ENCODE results near the gene DMTF1. TPM values are rescaled to one million over a fixed set of nuclear protein-coding genes. Genes with fewer than 3 reads are reported as not detected.

Gene DMTF1
- total RNA-seq, 1 experiment from 2014 or later: 179 TPM

- H3K36me3 ChIP-seq (ENCODE audit: insufficient read depth, low read length): peaks cover 15% of the 10 kb centered on the region
- H3K9me2 ChIP-seq (replicated peaks; ENCODE audit: insufficient read depth, low read length): no peaks in the 10 kb centered on the region
- no peaks in the 10 kb centered on the region for H3K27me3 ChIP-seq (ENCODE audit: low read length)
- peak; percentile 79 for DNase-seq
- peak overlapping the region; percentile 92 for H3K4me2 ChIP-seq (ENCODE audit: low read depth, low read length, poor library complexity, severe bottlenecking)
- H2AFZ ChIP-seq (ENCODE audit: low read length): no peak overlapping the region
- peaks cover 82% of the 10 kb centered on the region for H3K79me2 ChIP-seq (ENCODE audit: low read length)
- peaks cover 77% of the 10 kb centered on the region for H3K4me1 ChIP-seq (ENCODE audit: low read length)
- H3K9me3 ChIP-seq (ENCODE audit: low read length): no peaks in the 10 kb centered on the region
- H3K27ac ChIP-seq (ENCODE audit: low read length): peak overlapping the region; percentile 95
- peak overlapping the region; percentile 85 for H3K9ac ChIP-seq (ENCODE audit: low read length)
- peak overlapping the region; percentile 83 for H3K4me3 ChIP-seq (ENCODE audit: low read length)
- peaks cover 31% of the 10 kb centered on the region; the same call in 1 of the 2 replicates for H4K20me1 ChIP-seq (ENCODE audit: insufficient read depth, low read depth, low read length)
Measured at GRCh38 chr7:87216701-87217508, 64.7 kb downstream of the DMTF1 start.

GRCh38 chr7:87217983-87218653 lies 65.9 kb downstream of the DMTF1 start:
- H3K27me3 ChIP-seq (ENCODE audit: low read length): no peaks in the 10 kb centered on the region
- peaks cover 20% of the 10 kb centered on the region; the same call in 1 of the 2 replicates for H4K20me1 ChIP-seq (ENCODE audit: insufficient read depth, low read depth, low read length)
- peak overlapping the region; percentile 92 for H3K4me2 ChIP-seq (ENCODE audit: low read depth, low read length, poor library complexity, severe bottlenecking)
- no peak overlapping the region for H2AFZ ChIP-seq (ENCODE audit: low read length)
- peak overlapping the region; percentile 95 for H3K27ac ChIP-seq (ENCODE audit: low read length)
- no peaks in the 10 kb centered on the region for H3K9me2 ChIP-seq (replicated peaks; ENCODE audit: insufficient read depth, low read length)
- H3K36me3 ChIP-seq (ENCODE audit: insufficient read depth, low read length): peaks cover 8% of the 10 kb centered on the region; the same call in 1 of the 2 replicates
- peak overlapping the region; percentile 85 for H3K9ac ChIP-seq (ENCODE audit: low read length)
- no peaks in the 10 kb centered on the region for H3K9me3 ChIP-seq (ENCODE audit: low read length)
- peak overlapping the region; percentile 83 for H3K4me3 ChIP-seq (ENCODE audit: low read length)
- peaks cover 65% of the 10 kb centered on the region for H3K4me1 ChIP-seq (ENCODE audit: low read length)
- peaks cover 70% of the 10 kb centered on the region for H3K79me2 ChIP-seq (ENCODE audit: low read length)
- DNase-seq: no peak

GRCh38 chr7:87218796-87219544 lies 66.7 kb downstream of the DMTF1 start:
- peak overlapping the region; percentile 85 for H3K9ac ChIP-seq (ENCODE audit: low read length)
- peaks cover 12% of the 10 kb centered on the region; the same call in 1 of the 2 replicates for H4K20me1 ChIP-seq (ENCODE audit: insufficient read depth, low read depth, low read length)
- no peaks in the 10 kb centered on the region for H3K9me2 ChIP-seq (replicated peaks; ENCODE audit: insufficient read depth, low read length)
- peaks cover 62% of the 10 kb centered on the region for H3K79me2 ChIP-seq (ENCODE audit: low read length)
- H3K27me3 ChIP-seq (ENCODE audit: low read length): no peaks in the 10 kb centered on the region
- peaks cover 8% of the 10 kb centered on the region; the same call in 1 of the 2 replicates for H3K36me3 ChIP-seq (ENCODE audit: insufficient read depth, low read length)
- peak overlapping the region; percentile 83 for H3K4me3 ChIP-seq (ENCODE audit: low read length)
- peak overlapping the region; percentile 92 for H3K4me2 ChIP-seq (ENCODE audit: low read depth, low read length, poor library complexity, severe bottlenecking)
- peaks cover 56% of the 10 kb centered on the region for H3K4me1 ChIP-seq (ENCODE audit: low read length)
- H3K27ac ChIP-seq (ENCODE audit: low read length): peak overlapping the region; percentile 95
- peak; percentile 78 for DNase-seq
- no peak overlapping the region for H2AFZ ChIP-seq (ENCODE audit: low read length)
- H3K9me3 ChIP-seq (ENCODE audit: low read length): no peaks in the 10 kb centered on the region

GRCh38 chr7:87219545-87220025 lies 67.3 kb downstream of the DMTF1 start, which contains the start of gene TMEM243:
Gene TMEM243 (minus strand): TSS chr7:87219732. CDS start chr7:87219503, 229 bp downstream.
- H3K79me2 ChIP-seq (ENCODE audit: low read length): peaks cover 55% of the 10 kb centered on the region
- peak within 1 kb of the TSS; percentile 83 for H3K4me3 ChIP-seq (ENCODE audit: low read length)
- H3K27me3 ChIP-seq (ENCODE audit: low read length): no peaks in the 10 kb centered on the region
- H3K36me3 ChIP-seq (ENCODE audit: insufficient read depth, low read length): peaks cover 8% of the 10 kb centered on the region; the same call in 1 of the 2 replicates
- H3K9ac ChIP-seq (ENCODE audit: low read length): peak within 1 kb of the TSS; percentile 85
- H3K9me2 ChIP-seq (replicated peaks; ENCODE audit: insufficient read depth, low read length): no peaks in the 10 kb centered on the region
- H3K4me2 ChIP-seq (ENCODE audit: low read depth, low read length, poor library complexity, severe bottlenecking): peak within 1 kb of the TSS; percentile 92
- H4K20me1 ChIP-seq (ENCODE audit: insufficient read depth, low read depth, low read length): peaks cover 11% of the 10 kb centered on the region; the same call in 1 of the 2 replicates
- H3K27ac ChIP-seq (ENCODE audit: low read length): peak within 1 kb of the TSS; percentile 95
- DNase-seq: peak; percentile 96
- H2AFZ ChIP-seq (ENCODE audit: low read length): peak within 1 kb of the TSS; percentile 57
- no peaks in the 10 kb centered on the region for H3K9me3 ChIP-seq (ENCODE audit: low read length)
- peaks cover 50% of the 10 kb centered on the region for H3K4me1 ChIP-seq (ENCODE audit: low read length)

GRCh38 chr7:87220026-87220733 lies 67.9 kb downstream of the DMTF1 start:
- peak overlapping the region; percentile 83 for H3K4me3 ChIP-seq (ENCODE audit: low read length)
- peaks cover 4% of the 10 kb centered on the region; the same call in 1 of the 2 replicates for H3K36me3 ChIP-seq (ENCODE audit: insufficient read depth, low read length)
- H3K9ac ChIP-seq (ENCODE audit: low read length): peak overlapping the region; percentile 85
- no peaks in the 10 kb centered on the region for H3K9me3 ChIP-seq (ENCODE audit: low read length)
- peaks cover 44% of the 10 kb centered on the region for H3K4me1 ChIP-seq (ENCODE audit: low read length)
- H4K20me1 ChIP-seq (ENCODE audit: insufficient read depth, low read depth, low read length): peaks cover 7% of the 10 kb centered on the region; the same call in 1 of the 2 replicates
- peak overlapping the region; percentile 92 for H3K4me2 ChIP-seq (ENCODE audit: low read depth, low read length, poor library complexity, severe bottlenecking)
- no peaks in the 10 kb centered on the region for H3K9me2 ChIP-seq (replicated peaks; ENCODE audit: insufficient read depth, low read length)
- H3K79me2 ChIP-seq (ENCODE audit: low read length): peaks cover 49% of the 10 kb centered on the region
- peak overlapping the region; percentile 95 for H3K27ac ChIP-seq (ENCODE audit: low read length)
- H3K27me3 ChIP-seq (ENCODE audit: low read length): no peaks in the 10 kb centered on the region
- H2AFZ ChIP-seq (ENCODE audit: low read length): peak overlapping the region; percentile 57
- peak; percentile 96 for DNase-seq

GRCh38 chr7:87220734-87221215 lies 68.5 kb downstream of the DMTF1 start:
- Histone ChIP-seq H2AFZ (ENCODE audit: low read length) (peak overlapping the region; percentile 57; the same call in 1 of the 2 replicates), H3K27ac (ENCODE audit: low read length) (no peak overlapping the region), H3K36me3 (ENCODE audit: insufficient read depth, low read length) (peaks cover under 1% of the 10 kb centered on the region; the same call in 1 of the 2 replicates), H3K4me3 (ENCODE audit: low read length) (peak overlapping the region; percentile 83), H3K9me2 (replicated peaks; ENCODE audit: insufficient read depth, low read length) (no peaks in the 10 kb centered on the region), H3K9ac (ENCODE audit: low read length) (peak overlapping the region; percentile 36; the same call in 1 of the 2 replicates), H3K79me2 (ENCODE audit: low read length) (peaks cover 43% of the 10 kb centered on the region), H3K9me3 (ENCODE audit: low read length) (no peaks in the 10 kb centered on the region), H3K4me1 (ENCODE audit: low read length) (peaks cover 38% of the 10 kb centered on the region), H3K4me2 (ENCODE audit: low read depth, low read length, poor library complexity, severe bottlenecking) (peak overlapping the region; percentile 92), H4K20me1 (ENCODE audit: insufficient read depth, low read depth, low read length) (peaks cover 4% of the 10 kb centered on the region; the same call in 1 of the 2 replicates), H3K27me3 (ENCODE audit: low read length) (no peaks in the 10 kb centered on the region)
- DNase-seq: no peak

- Histone ChIP-seq H3K4me1 (ENCODE audit: low read length) (peaks cover 14% of the 10 kb centered on the region), H3K27ac (ENCODE audit: low read length) (no peak overlapping the region)
Measured at GRCh38 chr7:87223666-87224065, 71.4 kb downstream of the DMTF1 start.

More at GRCh38 chr7:87223666-87224065, 71.4 kb downstream of the DMTF1 start:
- Histone ChIP-seq H3K36me3 (ENCODE audit: insufficient read depth, low read length) (no peaks in the 10 kb centered on the region), H3K79me2 (ENCODE audit: low read length) (peaks cover 15% of the 10 kb centered on the region), H3K9me2 (replicated peaks; ENCODE audit: insufficient read depth, low read length) (no peaks in the 10 kb centered on the region), H3K4me3 (ENCODE audit: low read length) (no peak overlapping the region), H3K4me2 (ENCODE audit: low read depth, low read length, poor library complexity, severe bottlenecking) (no peak overlapping the region), H3K9ac (ENCODE audit: low read length) (no peak overlapping the region), H3K9me3 (ENCODE audit: low read length) (no peaks in the 10 kb centered on the region), H2AFZ (ENCODE audit: low read length) (no peak overlapping the region), H3K27me3 (ENCODE audit: low read length) (no peaks in the 10 kb centered on the region), H4K20me1 (ENCODE audit: insufficient read depth, low read depth, low read length) (peaks cover 4% of the 10 kb centered on the region; the same call in 1 of the 2 replicates)
- no peak for DNase-seq
